Measurements from ENCODE around the gene CPAMD8.

The CPAMD8 gene

DNA sequence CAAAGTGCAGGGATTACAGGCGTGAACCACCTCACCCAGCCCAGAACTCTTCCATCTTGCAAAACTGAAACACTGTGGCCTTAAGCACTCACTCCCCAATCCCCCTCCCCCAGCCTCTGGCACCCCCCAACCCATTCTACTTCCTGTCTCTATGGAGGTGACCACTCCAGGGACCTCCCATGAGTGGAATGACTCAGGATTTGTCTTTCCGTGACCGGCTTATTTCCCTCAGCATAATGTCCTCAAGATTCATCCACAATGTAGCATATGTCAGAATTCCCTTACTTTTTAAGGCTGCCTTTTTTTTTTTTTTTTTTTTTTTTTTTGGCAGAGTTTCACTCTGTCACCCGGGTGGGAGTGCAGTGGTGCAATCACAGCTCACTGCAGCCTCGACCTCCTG lies 141.4 kb downstream of the CPAMD8 start:
- Histone ChIP-seq H3K9ac (no peak overlapping the region), H3K36me3 (ENCODE audit: control insufficient read depth, insufficient read depth, low read length) (no peaks in the 10 kb centered on the region), H3K27ac (no peak overlapping the region), H3K79me2 (no peaks in the 10 kb centered on the region), H3K4me2 (ENCODE audit: low read length) (no peak overlapping the region), H3K9me3 (ENCODE audit: control insufficient read depth, low read length) (no peaks in the 10 kb centered on the region), H3K27me3 (ENCODE audit: control insufficient read depth, insufficient read depth, low read length) (no peaks in the 10 kb centered on the region), H3K4me3 (ENCODE audit: low read depth, low read length) (no peak overlapping the region), H3K4me1 (no peaks in the 10 kb centered on the region), H2AFZ (no peak overlapping the region)
- TF ChIP-seq, protein P1, sequence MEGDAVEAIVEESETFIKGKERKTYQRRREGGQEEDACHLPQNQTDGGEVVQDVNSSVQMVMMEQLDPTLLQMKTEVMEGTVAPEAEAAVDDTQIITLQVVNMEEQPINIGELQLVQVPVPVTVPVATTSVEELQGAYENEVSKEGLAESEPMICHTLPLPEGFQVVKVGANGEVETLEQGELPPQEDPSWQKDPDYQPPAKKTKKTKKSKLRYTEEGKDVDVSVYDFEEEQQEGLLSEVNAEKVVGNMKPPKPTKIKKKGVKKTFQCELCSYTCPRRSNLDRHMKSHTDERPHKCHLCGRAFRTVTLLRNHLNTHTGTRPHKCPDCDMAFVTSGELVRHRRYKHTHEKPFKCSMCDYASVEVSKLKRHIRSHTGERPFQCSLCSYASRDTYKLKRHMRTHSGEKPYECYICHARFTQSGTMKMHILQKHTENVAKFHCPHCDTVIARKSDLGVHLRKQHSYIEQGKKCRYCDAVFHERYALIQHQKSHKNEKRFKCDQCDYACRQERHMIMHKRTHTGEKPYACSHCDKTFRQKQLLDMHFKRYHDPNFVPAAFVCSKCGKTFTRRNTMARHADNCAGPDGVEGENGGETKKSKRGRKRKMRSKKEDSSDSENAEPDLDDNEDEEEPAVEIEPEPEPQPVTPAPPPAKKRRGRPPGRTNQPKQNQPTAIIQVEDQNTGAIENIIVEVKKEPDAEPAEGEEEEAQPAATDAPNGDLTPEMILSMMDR (IDR thresholded peaks at IDR 0.05): no peak

DNA sequence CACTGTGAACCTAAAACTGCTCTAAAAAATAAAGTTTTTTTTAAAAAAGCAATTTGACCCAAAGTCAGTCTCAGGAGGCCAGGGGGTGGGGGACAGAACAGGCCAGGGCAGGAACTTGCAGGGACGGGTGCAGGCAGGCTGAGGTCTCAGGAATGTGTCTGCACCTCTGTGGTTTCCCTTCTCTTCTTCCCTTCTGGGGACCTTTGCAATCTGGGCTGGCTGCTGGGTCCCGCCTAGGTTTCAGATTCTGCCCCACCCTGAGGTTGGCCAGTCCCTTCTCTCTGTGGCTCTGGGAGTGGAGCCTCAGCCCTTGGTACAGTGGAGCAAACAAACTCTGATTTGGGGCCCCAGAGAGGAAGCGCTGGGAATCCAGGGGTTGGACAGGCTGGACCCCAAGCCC lies 143.1 kb downstream of the CPAMD8 start:
- H3K27me3 ChIP-seq (ENCODE audit: control insufficient read depth, insufficient read depth, low read length): no peaks in the 10 kb centered on the region
- H3K27ac ChIP-seq: no peak overlapping the region
- H2AFZ ChIP-seq: no peak overlapping the region
- no peak overlapping the region for H3K4me3 ChIP-seq (ENCODE audit: low read depth, low read length)
- H3K4me2 ChIP-seq (ENCODE audit: low read length): no peak overlapping the region
- no peaks in the 10 kb centered on the region for H3K4me1 ChIP-seq
- H3K9me3 ChIP-seq (ENCODE audit: control insufficient read depth, low read length): no peaks in the 10 kb centered on the region
- TF ChIP-seq, protein P1 (IDR thresholded peaks at IDR 0.05): no peak
- H3K36me3 ChIP-seq (ENCODE audit: control insufficient read depth, insufficient read depth, low read length): no peaks in the 10 kb centered on the region
- no peak overlapping the region for H3K9ac ChIP-seq
- no peaks in the 10 kb centered on the region for H3K79me2 ChIP-seq

DNA sequence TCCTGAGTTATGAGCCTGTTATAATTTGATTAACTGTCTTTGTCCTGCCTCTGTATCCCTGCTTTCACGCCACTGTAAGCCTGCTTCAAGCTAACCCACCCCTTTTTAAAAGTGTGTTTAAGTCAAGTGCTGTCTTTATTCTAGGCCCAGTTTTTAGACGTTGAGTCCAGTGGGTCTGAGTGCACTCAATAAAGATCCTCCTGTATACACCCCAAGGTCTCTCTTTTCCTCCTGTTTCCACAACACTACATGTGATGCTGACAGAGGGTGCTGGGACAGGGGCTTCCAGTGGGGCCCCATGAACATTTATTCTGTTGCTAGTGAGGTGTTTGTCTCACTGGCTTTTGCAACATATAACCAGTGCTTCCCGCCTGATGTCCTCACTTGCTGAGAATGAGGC lies 144.5 kb downstream of the CPAMD8 start:
- no peaks in the 10 kb centered on the region for H3K79me2 ChIP-seq
- H3K27ac ChIP-seq: no peak overlapping the region
- TF ChIP-seq, protein P1 (IDR thresholded peaks at IDR 0.05): no peak
- H3K9ac ChIP-seq: no peak overlapping the region
- no peaks in the 10 kb centered on the region for H3K9me3 ChIP-seq (ENCODE audit: control insufficient read depth, low read length)
- H3K4me1 ChIP-seq: no peaks in the 10 kb centered on the region
- no peaks in the 10 kb centered on the region for H3K27me3 ChIP-seq (ENCODE audit: control insufficient read depth, insufficient read depth, low read length)
- H3K4me2 ChIP-seq (ENCODE audit: low read length): no peak overlapping the region
- H3K36me3 ChIP-seq (ENCODE audit: control insufficient read depth, insufficient read depth, low read length): no peaks in the 10 kb centered on the region
- no peak overlapping the region for H2AFZ ChIP-seq
- no peak overlapping the region for H3K4me3 ChIP-seq (ENCODE audit: low read depth, low read length)

DNA sequence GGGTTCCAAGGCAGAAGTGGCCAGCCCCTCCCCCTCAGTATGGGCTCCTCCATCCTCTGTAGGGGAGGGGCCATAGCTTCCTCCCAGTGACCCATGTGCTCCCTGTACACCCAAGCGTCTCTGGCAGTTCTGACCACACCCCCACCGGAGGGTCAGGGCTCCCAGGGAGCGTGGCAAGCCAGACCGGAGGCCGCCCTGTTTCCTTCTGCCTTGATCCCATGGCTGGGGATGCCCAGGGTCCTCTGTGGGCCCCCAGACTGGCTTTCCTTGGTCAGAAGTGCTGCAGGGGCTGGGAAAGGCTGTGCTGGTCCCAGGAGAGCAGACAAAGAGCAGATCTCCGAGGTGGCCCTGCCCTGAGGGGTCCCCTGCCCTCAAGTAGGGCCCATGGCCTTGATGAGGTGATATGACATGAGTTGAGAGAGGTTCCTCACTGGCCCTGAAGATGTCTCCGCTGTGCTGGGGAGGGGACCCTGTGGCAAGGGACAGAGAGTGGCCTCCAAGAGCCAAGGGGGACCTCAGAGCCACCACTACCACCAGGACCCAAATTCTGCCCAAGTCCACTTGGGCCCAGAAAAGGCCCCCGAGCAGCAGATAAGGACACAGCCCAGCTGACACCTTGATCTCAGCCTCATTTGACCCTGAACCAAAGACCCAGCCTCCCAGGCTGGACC lies 145.6 kb downstream of the CPAMD8 start:
- Histone ChIP-seq H3K4me2 (ENCODE audit: low read length) (no peak overlapping the region), H3K36me3 (ENCODE audit: control insufficient read depth, insufficient read depth, low read length) (no peaks in the 10 kb centered on the region), H3K27me3 (ENCODE audit: control insufficient read depth, insufficient read depth, low read length) (no peaks in the 10 kb centered on the region), H3K9me3 (ENCODE audit: control insufficient read depth, low read length) (no peaks in the 10 kb centered on the region), H3K9ac (no peak overlapping the region), H3K4me1 (no peaks in the 10 kb centered on the region), H2AFZ (no peak overlapping the region), H3K4me3 (ENCODE audit: low read depth, low read length) (no peak overlapping the region), H3K27ac (peak overlapping the region; percentile 24), H3K79me2 (no peaks in the 10 kb centered on the region)
- TF ChIP-seq, protein P1 (IDR thresholded peaks at IDR 0.05): no peak

Data from parathyroid adenoma (tissue), 2 donors.